Measurements from ENCODE around the gene ADGRG1. TPM values are rescaled to one million over a fixed set of nuclear protein-coding genes. Genes with fewer than 3 reads are reported as not detected.

The ADGRG1 gene
- polyA plus RNA-seq, 1 donor: 5.8 TPM

DNA sequence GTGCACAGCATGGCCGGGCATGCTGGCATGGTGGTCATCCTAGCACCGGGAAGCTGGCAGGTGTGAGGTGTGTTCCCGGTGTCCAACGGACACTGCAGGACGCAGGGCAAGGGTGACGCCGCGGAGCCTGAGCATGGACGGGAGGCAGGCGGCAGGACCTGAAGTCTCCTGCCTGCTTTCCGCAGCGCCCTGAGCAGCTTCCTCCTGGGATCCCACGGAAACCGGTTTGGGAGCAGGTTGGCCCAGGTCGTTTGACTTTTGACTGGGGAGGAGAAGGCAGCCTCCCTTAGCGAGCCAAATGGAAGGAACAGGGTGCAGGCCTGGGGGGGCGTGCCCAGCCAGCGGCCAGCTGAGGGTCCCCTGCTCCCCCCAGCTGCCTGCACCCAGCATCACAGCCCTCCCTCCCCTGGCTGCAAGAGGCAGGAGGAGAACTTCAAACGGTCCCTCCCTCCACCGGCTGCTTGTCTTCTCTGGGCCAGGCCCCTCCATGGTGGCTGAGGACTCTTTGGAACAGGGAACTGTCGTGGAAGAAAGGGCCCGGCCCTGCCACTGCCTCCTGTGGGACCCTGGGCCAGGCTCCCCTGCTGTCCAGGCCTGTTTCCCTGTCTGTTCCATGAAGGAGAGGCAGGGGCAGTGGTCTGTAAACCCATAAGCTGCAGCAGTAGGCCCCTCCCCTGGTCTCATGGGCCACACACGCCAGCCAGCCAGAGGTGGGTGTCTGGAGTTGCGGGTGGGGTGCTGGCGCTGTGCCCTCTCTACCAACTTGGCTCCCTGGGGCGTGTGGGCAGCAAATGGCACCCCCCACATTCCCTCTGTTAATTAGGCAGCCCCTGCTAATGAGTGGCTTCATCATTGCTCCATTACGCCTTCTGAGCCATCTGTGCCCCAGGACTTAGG, 7.8 kb upstream of the ADGRG1 start:
- DNase-seq (ENCODE audit: low read depth): no peak

GRCh38 chr16:57621521-57622271, 6.7 kb upstream of the ADGRG1 start:
- no peak for DNase-seq (ENCODE audit: low read depth)

- DNase-seq (ENCODE audit: low read depth): no peak
Observed at GRCh38 chr16:57622361-57623250, 5.8 kb upstream of the ADGRG1 start.

DNA sequence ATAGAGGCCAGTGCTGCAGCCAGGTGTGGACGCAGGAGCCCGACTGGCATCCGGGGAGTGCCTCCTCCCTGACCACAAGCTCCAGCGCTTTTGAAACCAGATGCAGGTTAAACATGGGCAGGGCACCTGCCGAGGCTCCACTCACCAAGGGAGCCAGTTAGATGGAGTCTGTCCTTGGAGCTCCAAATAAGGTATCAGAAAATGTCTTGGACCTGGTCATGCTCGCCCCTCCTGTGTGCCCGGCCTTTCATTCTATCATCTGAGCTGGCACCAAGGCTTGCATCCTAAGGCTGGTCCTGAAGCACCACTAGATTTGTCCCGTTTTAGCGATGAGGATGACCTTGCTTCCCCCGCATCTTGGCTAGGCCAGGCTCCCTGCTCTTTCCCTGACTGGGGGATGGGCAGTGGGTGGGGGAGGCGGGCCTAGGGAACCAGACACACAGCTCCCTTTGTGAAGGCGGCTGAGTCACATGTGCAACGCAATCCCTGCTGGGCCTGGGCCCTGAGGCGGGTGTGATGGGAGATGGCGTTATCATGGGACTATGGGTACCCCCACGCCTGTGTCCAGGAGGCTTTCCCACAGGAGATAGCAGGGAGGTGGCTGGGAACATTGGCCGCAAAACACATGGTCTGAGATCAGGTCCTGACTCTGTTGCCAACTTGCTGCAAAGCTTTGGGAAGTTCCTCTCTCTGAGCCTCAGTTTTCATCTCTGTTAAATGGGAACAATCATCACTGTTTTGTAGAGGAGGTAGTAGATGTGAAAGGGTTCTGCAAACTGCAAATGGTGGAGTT, 5.0 kb upstream of the ADGRG1 start:
- DNase-seq (ENCODE audit: low read depth): no peak

- DNase-seq (ENCODE audit: low read depth): no peak
Observed at GRCh38 chr16:57624044-57624688, 4.3 kb upstream of the ADGRG1 start.

- DNase-seq (ENCODE audit: low read depth): no peak
Observed at GRCh38 chr16:57624806-57625500, 3.5 kb upstream of the ADGRG1 start.

DNA sequence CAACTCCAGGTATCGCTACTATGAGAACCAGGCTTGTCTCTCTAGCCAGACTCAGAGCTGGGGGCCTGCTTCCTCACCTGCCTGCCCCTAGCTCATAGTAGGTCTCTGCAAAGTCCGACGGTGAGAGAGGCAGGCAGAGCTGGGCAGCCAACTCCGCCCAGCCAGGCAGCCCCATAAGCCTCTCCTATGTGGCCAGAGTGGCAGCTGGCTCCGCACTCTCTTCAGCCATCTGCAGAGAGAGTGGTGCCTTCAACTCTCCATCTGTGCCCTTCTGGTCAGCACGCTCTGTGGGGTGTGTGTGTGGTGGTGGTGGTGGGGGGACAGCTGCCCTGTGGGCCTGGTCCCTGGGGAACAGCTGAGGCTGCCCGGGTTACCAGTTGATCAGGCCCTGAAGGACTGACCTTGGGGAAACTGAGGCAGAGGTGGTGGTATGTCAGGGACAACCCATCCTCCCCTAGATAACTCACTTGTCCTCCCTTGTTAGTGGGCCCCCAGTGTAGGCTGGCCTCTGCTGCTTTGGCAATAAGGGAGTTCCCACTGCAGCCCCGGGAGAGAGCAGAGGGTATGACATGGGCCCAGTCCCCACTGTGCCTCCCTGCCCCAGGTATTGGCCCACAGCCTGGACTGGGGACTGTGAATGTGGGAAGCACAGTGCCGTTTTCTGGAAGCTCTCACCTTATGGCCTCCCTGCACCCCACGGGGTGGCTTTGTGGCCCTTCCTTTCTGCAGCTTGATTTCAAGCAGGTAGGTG, 1.8 kb upstream of the ADGRG1 start:
- DNase-seq (ENCODE audit: low read depth): no peak

- DNase-seq (ENCODE audit: low read depth): no peak
Observed at GRCh38 chr16:57627184-57627871, 1.1 kb upstream of the ADGRG1 start.

DNA sequence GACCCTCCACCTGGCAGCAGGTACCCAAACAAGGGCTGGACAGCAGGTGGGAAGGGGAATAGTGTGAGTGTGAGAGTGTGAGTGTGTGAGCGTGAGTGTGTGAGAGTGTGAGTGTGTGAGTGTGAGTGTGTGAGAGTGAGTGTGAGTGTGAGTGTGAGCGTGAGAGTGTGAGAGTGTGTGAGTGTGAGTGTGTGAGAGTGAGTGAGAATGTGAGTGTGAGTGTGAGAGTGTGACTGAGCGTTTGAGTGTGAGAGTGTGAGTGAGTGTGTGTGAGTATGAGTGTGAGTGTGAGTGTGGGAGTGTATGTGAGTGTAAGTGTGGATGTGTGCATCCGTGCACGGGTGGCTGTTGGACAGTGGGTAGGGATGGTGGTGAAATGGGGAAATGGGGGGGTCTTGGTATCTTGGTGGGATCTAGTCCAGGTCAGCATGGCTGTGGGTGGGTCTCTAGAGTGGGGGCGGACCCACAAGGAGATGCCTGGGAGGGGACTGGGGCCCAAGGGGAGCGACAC, 408 bp downstream of the ADGRG1 start:
- DNase-seq (ENCODE audit: low read depth): no peak

GRCh38 chr16:57629516-57630406, 1.3 kb downstream of the ADGRG1 start:
- no peak for DNase-seq (ENCODE audit: low read depth)

DNA sequence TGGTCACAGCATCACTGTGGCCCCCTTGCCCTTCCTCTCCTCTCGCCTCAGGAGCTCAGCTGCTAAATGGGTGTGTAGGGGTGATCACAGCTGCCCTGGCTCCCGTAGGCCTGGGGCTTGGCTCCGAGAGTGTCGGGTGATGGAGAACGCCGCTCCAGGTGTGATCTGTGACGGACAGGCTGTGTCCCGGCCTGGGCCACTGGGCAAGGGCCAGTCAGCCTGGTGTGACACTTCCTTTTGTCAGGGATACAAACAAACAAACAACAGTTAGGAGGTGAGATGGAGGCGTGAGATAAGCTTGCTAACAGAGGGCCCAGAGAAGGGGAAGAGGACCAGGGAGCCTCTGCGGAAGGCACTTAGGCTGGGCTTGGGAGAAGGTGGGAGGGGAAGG, 2.0 kb downstream of the ADGRG1 start:
- DNase-seq (ENCODE audit: low read depth): no peak

DNA sequence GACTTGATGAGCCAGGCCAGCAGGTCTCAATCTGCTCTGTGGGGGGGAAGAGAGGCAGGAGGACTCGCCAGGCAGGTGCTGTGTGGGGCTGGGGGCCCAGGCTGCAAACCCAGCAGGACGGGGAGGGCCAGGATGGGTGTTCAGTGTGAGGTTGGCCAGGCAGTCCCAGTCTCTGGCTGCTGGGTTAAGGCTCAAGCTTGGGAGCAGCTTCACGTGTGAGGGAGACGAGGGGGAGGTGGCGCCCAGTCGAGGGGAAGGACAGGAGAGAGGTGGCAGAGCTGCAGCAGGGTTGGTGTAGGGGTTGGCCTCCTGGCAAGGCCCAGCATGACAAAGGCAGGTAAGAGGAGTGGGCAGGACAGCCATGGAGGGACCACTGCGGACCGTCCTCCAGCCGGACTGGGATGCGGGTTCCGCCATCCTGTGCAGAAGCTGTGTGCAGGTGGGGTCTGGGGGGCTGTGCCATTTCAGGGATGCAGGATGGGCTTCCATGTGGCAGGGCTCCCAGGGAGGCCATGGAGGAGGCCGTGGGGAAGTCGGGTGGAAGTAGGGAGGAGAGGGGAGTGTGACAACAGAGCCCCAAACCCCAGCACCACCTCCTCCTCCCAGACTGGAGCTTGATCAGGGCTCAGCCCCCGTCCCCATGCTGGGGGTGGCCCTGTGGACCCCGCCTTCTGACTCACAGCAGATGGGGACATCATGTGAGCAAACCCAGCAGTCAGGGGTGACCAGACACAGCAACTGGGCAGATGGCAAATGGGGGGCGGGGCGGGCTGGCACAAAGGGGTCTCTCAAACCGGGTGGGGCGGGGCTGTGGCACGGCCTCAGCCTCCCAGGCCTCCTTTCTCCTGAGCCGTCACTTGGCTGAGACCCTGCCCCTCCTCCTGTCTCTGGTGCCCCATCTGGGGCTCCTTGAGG, 2.8 kb downstream of the ADGRG1 start:
- DNase-seq (ENCODE audit: low read depth): no peak

DNA sequence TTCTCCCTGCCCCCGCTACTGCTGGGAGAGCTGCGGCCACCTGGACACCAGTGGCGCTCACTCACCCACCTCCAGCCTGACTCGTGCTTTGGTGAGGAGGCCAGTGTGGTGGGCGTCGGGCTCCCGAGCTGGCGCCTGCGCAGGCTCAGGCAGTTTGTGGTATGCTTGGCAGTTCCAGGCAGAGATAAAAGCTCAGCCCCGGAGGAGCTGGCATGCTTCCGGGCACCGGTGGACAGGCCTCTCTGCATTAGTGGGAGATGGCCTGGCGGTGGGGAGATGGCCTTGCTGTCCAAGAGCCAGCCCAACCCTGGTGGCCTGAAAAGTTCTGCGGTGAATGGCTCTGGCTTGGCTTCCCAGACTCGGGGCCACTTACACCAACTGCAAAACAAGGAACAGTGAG, 4.1 kb downstream of the ADGRG1 start:
- no peak for DNase-seq (ENCODE audit: low read depth)

DNA sequence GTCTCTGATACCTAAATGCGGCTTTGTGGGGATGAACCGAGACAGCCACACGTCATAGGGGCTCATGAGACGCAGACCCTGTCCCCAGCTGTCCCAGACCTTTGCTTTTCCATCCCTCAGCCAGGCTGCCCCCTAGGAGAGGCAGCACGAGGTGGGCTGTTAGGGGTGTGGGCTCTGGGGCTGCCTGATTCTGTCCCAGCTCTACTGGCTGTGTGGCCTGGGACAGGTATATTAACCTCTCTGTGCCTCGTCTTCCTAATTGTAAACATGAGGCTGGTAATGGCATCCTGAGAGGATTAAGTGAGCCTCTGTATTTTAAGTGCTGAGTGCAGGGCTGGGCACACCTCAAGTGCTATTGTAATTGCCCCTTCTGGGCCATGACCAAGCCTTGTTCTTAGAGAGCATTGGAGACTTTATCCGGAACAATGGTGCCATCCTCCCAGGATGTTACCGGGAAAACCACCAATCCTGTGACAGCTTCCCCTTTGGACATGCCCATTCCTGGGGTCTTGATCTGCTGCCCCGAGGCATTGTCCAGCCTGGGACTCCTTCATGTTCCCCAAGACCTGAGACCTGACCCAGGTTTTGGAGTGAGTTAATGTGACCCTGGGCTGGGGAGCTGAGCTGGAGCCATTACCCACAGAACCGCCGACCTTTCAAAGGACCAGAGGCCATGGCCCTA, 5.1 kb downstream of the ADGRG1 start:
- DNase-seq (ENCODE audit: low read depth): no peak

DNA sequence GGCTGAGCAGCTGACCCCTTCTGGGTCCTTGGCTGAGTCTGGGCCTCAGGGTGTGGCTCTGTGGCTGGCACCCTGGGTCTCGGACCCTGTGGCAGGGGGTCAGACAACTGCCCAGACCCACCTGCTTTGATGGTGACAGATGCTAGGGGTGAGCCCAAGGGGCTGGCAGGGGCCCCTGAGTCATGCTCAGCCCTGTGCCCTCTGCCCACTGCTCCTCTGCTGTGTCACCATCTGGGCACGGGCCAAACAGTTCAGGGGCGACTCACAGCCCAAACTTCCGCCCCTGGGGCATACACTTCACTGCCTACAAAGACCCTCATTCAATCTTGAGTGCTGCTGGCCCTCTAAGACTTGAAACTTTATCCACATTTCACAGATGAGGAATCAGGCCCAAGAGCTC, 5.7 kb downstream of the ADGRG1 start:
- DNase-seq (ENCODE audit: low read depth): no peak

All from forelimb muscle (tissue), 1 donor.